GM12875 (cell line): ENCODE results near the gene PIK3C2G.
A peak's percentile ranks its signal among the peaks of the same experiment; 100 is the strongest.
"Not testable (repeated sequence)": the region's sequence is repeated elsewhere in the genome, so short reads cannot be mapped to it uniquely, and the experiment has no call there.

ENCODE experiments used
- H3K4me3 ChIP-seq: one replicate; pipeline ENCODE4 v1.5.1; 2011; ENCODE audit warnings: low read depth, low read length, control low read depth
- CTCF ChIP-seq: IDR thresholded peaks from 2 replicates; pipeline ENCODE4 v1.5.1; 2011; ENCODE audit warnings: low read depth, mild to moderate bottlenecking, control low read depth, inconsistent platforms, low read length, moderate library complexity, borderline replicate concordance; ENCODE audit not compliant: insufficient read depth

The PIK3C2G gene

GRCh38 chr12:18242380-18243089 is 18.8 kb upstream of the PIK3C2G start:
- H3K4me3 ChIP-seq, result no peak overlapping the region
- no peak for TF ChIP-seq CTCF

GRCh38 chr12:18243238-18243637 is 18.1 kb upstream of the PIK3C2G start:
- H3K4me3 ChIP-seq, result no peak overlapping the region
- no peak for TF ChIP-seq CTCF

GRCh38 chr12:18246066-18246465 is 15.3 kb upstream of the PIK3C2G start:
- TF ChIP-seq CTCF, result no peak
- H3K4me3 ChIP-seq, result no peak overlapping the region

- H3K4me3 ChIP-seq, result no peak overlapping the region
- peak; percentile 40; the same call in 1 of the 2 replicates for TF ChIP-seq CTCF
These were observed 10.9 kb upstream of the PIK3C2G start for GRCh38 chr12:18250313-18250916.

GRCh38 chr12:18254081-18254480 is 7.2 kb upstream of the PIK3C2G start:
- H3K4me3 ChIP-seq, result no peak overlapping the region
- no peak for TF ChIP-seq CTCF

- not testable (repeated sequence) for H3K4me3 ChIP-seq
These were observed 6.3 kb upstream of the PIK3C2G start for GRCh38 chr12:18255004-18255403.

GRCh38 chr12:18257251-18257650 is 4.1 kb upstream of the PIK3C2G start:
- H3K4me3 ChIP-seq, result no peak overlapping the region

More at GRCh38 chr12:18257251-18257650, 4.1 kb upstream of the PIK3C2G start:
- no peak for TF ChIP-seq CTCF
